ENCODE measurements around the gene ADAT2.

Gene ADAT2

GRCh38 chr6:143399176-143399575, 51.3 kb downstream of the ADAT2 start:
- in situ Hi-C loops (cut with HindIII; ENCODE audit: low sequenced_read_pairs), result no loop called here

- in situ Hi-C loops (cut with HindIII; ENCODE audit: low sequenced_read_pairs), result no loop called here
Observed at GRCh38 chr6:143397227-143398222, 53.0 kb downstream of the ADAT2 start.

- in situ Hi-C loops (cut with HindIII; ENCODE audit: low sequenced_read_pairs), result no loop called here
Observed at GRCh38 chr6:143396497-143397226, 53.8 kb downstream of the ADAT2 start.

- in situ Hi-C loops (cut with HindIII; ENCODE audit: low sequenced_read_pairs), result no loop called here
Observed at GRCh38 chr6:143395699-143396098, 54.8 kb downstream of the ADAT2 start.

- in situ Hi-C loops (cut with HindIII; ENCODE audit: low sequenced_read_pairs), result no loop called here
Observed at GRCh38 chr6:143394389-143394788, 56.1 kb downstream of the ADAT2 start.

- in situ Hi-C loops (cut with HindIII; ENCODE audit: low sequenced_read_pairs), result no loop called here
Observed at GRCh38 chr6:143390278-143390677, 60.2 kb downstream of the ADAT2 start.

- in situ Hi-C loops (cut with HindIII; ENCODE audit: low sequenced_read_pairs), result no loop called here
Observed at GRCh38 chr6:143385636-143386035, 64.9 kb downstream of the ADAT2 start.

GRCh38 chr6:143376861-143377260, 73.6 kb downstream of the ADAT2 start:
- in situ Hi-C loops (cut with HindIII; ENCODE audit: low sequenced_read_pairs), result no loop called here

- in situ Hi-C loops (cut with HindIII; ENCODE audit: low sequenced_read_pairs), result no loop called here
Observed at GRCh38 chr6:143376375-143376774, 74.1 kb downstream of the ADAT2 start.

- in situ Hi-C loops (cut with HindIII; ENCODE audit: low sequenced_read_pairs), result no loop called here
Observed at GRCh38 chr6:143375022-143375585, 75.4 kb downstream of the ADAT2 start.

GRCh38 chr6:143374014-143374413, 76.5 kb downstream of the ADAT2 start:
- in situ Hi-C loops (cut with HindIII; ENCODE audit: low sequenced_read_pairs), result no loop called here
